Bronchial epithelial cell (primary cell): ENCODE measurements around the gene TRIM8. TPM values are rescaled to one million over a fixed set of nuclear protein-coding genes. Genes with fewer than 3 reads are reported as not detected.

Experiments used
- DNase-seq: peaks from one replicate; pipeline ENCODE4 v3.0.0-alpha.2; 2010; ENCODE audit warnings: low read depth
- FAIRE-seq: peaks from 2 replicates; lab custom pipeline; 2011; peaks lifted over from hg19 to GRCh38; lab: Jason Lieb, UNC
- H3K27me3 ChIP-seq: 2 replicates; pipeline ENCODE4 v1.5.1; 2011; ENCODE audit warnings: low read length; ENCODE audit not compliant: control insufficient read depth, insufficient read depth
- H3K36me3 ChIP-seq: 2 replicates; pipeline ENCODE4 v1.5.1; 2011; ENCODE audit warnings: low read length; ENCODE audit not compliant: control insufficient read depth, insufficient read depth
- H3K4me3 ChIP-seq: 2 replicates; pipeline ENCODE4 v1.5.1; 2011; ENCODE audit warnings: mild to moderate bottlenecking, low read depth, low read length, control low read depth
- total RNA-seq: library from RNA; depleted of rRNA; stranded (reverse); fragments of >200 nt; gene quantifications from 2 replicates; pipeline ENCODE4 v1.2.1, GENCODE V29; 2014
- TF ChIP-seq, protein P1 (sequence below): IDR thresholded peaks from 2 replicates; pipeline ENCODE4 v1.5.1; 2011; ENCODE audit warnings: mild to moderate bottlenecking, moderate library complexity, low read length, control low read depth, inconsistent platforms; ENCODE audit not compliant: insufficient read depth, severe bottlenecking

Gene TRIM8
- total RNA-seq, 1 donor from 2014 or later = 31.1 TPM

DNA sequence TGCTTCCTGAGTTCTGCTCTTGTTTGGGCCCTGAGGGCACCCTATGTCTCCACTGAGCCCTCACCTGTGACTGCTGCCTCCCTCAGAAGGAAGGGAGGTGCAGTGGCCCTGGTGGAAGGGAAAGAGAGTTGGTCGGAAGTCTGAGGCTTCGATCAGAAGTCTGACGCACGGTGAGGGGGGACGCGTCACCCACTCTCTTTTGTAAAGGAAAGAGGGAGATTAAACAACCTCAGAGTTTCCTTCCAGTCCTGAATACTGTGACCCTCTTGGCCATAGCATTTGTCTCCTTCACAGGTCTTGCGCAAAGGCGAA is 31.4 kb upstream of the TRIM8 start:
- no peak for FAIRE-seq
- peaks cover 4% of the 10 kb centered on the region for H3K36me3 ChIP-seq
- H3K4me3 ChIP-seq = no peak overlapping the region
- no peak for DNase-seq
- no peaks in the 10 kb centered on the region for H3K27me3 ChIP-seq
- TF ChIP-seq, protein P1, sequence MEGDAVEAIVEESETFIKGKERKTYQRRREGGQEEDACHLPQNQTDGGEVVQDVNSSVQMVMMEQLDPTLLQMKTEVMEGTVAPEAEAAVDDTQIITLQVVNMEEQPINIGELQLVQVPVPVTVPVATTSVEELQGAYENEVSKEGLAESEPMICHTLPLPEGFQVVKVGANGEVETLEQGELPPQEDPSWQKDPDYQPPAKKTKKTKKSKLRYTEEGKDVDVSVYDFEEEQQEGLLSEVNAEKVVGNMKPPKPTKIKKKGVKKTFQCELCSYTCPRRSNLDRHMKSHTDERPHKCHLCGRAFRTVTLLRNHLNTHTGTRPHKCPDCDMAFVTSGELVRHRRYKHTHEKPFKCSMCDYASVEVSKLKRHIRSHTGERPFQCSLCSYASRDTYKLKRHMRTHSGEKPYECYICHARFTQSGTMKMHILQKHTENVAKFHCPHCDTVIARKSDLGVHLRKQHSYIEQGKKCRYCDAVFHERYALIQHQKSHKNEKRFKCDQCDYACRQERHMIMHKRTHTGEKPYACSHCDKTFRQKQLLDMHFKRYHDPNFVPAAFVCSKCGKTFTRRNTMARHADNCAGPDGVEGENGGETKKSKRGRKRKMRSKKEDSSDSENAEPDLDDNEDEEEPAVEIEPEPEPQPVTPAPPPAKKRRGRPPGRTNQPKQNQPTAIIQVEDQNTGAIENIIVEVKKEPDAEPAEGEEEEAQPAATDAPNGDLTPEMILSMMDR = no peak

DNA sequence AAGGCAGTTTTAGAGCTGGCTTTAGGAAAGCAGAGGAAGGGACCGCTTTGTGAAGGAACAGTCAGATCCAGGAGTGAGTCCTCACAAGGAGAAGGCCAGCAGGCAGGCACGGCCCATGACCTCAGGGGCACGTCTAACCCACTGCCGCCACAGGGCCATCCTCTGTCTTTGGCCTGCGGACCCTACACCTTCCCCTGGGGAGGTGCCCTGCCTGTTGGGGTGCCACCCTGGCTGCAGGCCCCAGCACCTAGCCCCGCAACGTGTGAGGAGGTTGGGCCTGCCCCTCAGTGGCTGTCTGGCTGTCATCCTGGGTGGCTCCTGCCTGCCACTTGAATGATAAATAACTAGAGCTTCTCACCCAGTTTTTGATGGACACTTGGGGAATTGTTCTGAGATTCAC is 31.0 kb upstream of the TRIM8 start:
- no peak for FAIRE-seq

DNA sequence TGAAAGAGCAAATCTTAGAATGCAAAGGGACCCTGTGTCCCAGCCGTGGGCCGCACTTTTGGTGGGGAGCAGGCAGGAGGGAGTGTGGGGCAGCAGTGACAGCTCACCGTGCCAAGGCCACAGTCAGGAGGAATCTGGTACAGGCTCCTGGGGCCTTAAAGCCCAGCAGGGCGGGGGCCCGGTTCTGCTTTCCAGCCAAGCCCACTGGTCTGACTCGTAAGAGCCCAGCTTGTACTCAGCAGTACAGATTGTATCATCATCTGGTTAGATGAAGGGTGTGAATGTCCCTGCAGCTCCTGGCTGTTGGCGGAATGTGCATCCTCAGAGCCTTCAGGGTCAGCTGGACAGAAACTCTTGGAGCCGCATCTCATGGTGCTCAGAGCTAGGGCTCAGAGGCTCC is 30.5 kb upstream of the TRIM8 start:
- FAIRE-seq (no peak), DNase-seq (no peak)
- peaks cover 4% of the 10 kb centered on the region for H3K36me3 ChIP-seq

More for the DNA sequence above, 31.0 kb upstream of the TRIM8 start:
- H3K4me3 ChIP-seq = no peak overlapping the region
- no peak for DNase-seq
- H3K27me3 ChIP-seq = no peaks in the 10 kb centered on the region
- TF ChIP-seq, protein P1 = no peak
- peaks cover 4% of the 10 kb centered on the region for H3K36me3 ChIP-seq

DNA sequence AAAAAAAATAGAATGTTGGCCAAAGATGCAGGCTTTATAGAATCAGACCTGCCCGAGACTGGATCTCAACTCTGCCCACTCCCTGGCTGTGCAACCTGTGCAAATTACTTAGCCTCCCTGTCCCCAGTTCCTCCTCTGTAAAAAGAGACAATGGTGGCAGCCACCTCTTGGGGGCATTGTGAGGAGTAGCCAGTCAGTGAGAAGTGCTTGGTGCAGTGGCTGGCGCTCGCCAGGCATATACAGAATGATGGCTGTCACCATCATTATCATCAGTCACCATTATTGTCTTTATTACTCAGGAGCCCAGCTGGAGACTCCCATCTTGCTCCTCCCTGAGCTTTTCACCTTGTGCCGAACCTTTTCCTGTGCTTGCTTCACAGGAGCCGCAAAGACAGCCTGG is 29.4 kb upstream of the TRIM8 start:
- FAIRE-seq (no peak), DNase-seq (no peak)
- Histone ChIP-seq H3K36me3 (peaks cover 4% of the 10 kb centered on the region), H3K27me3 (no peaks in the 10 kb centered on the region), H3K4me3 (no peak overlapping the region)
- TF ChIP-seq, protein P1 = no peak

More for the DNA sequence above, 30.5 kb upstream of the TRIM8 start:
- Histone ChIP-seq H3K27me3 (no peaks in the 10 kb centered on the region), H3K4me3 (no peak overlapping the region)
- TF ChIP-seq, protein P1 = no peak

DNA sequence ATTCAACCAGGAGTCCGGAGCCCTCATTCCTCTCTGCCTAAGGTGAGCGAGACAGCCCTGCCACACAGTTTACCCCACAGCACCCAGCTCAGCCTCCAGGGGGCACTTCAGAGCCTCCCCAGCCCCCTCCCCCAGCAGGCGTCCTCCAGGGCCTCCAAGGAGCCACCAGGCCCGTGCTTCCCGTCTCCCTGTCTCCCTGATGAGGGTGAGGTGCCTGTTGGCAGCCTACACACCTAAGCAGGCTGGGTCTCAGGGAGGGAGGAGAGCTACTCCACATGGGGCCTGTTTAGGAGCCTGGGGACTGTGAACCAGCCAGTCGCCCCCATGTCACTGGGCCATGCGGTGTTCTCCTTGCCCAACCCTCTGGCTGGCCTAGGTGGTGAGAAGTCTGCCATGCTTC is 28.9 kb upstream of the TRIM8 start:
- no peak for DNase-seq
- Histone ChIP-seq H3K27me3 (no peaks in the 10 kb centered on the region), H3K4me3 (no peak overlapping the region), H3K36me3 (peaks cover 4% of the 10 kb centered on the region)
- TF ChIP-seq, protein P1 = peak; percentile 36
- FAIRE-seq = no peak

DNA sequence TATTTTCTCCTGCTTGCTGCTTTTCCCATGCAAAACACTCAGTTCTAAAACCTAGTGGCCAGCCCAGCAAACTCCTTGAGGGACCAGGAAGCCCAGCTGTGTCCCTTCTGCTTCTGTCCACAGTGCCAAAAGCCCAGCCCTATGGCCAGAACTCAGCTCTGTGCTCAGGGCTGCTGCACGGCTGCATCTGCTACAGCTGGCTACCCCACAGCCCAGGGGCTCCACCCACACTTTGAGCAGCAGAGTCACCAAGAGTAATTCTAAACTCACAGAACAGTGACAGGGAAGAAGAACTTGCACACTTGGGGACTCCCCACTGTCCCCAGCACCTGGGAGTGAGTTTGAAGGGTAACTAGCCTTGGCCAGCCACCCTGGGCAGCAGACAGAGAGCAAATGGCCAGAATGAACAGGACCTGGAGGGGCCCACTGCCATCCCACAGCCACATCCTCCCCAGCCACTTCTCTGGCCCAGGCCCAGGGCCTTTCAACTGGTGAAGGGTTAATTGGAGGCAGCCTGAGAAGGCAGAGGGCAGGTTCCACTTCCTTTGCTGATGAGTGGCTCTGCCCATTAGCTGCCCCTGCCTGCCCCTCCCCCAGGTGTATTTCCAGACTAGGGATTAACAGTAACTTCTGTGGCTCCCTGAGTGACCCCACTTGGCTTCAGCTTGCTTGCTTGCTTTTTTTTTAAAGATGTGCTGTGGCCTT is 28.1 kb upstream of the TRIM8 start:
- no peaks in the 10 kb centered on the region for H3K27me3 ChIP-seq
- FAIRE-seq (no peak), DNase-seq (no peak)
- TF ChIP-seq, protein P1 = no peak
- no peak overlapping the region for H3K4me3 ChIP-seq
- H3K36me3 ChIP-seq = peaks cover 4% of the 10 kb centered on the region
